GM12875 (cell line): ENCODE results near the gene PRLH.
"Not testable (repeated sequence)": the region's sequence is repeated elsewhere in the genome, so short reads cannot be mapped to it uniquely, and the experiment has no call there.

Source experiments
- H3K4me3 ChIP-seq: one replicate; pipeline ENCODE4 v1.5.1; 2011; ENCODE audit warnings: low read depth, low read length, control low read depth
- CTCF ChIP-seq: IDR thresholded peaks from 2 replicates; pipeline ENCODE4 v1.5.1; 2011; ENCODE audit warnings: low read depth, mild to moderate bottlenecking, control low read depth, inconsistent platforms, low read length, moderate library complexity, borderline replicate concordance; ENCODE audit not compliant: insufficient read depth

Gene PRLH

GRCh38 chr2:237591141-237591881, 24.9 kb downstream of the PRLH start:
- H3K4me3 ChIP-seq, result no peak overlapping the region

GRCh38 chr2:237592425-237592980, 26.1 kb downstream of the PRLH start:
- H3K4me3 ChIP-seq, result no peak overlapping the region
- TF ChIP-seq CTCF, result no peak

More at GRCh38 chr2:237591141-237591881, 24.9 kb downstream of the PRLH start:
- TF ChIP-seq CTCF, result no peak

- H3K4me3 ChIP-seq, result no peak overlapping the region
- no peak for TF ChIP-seq CTCF
Measured at GRCh38 chr2:237593036-237593435, 26.7 kb downstream of the PRLH start.

DNA sequence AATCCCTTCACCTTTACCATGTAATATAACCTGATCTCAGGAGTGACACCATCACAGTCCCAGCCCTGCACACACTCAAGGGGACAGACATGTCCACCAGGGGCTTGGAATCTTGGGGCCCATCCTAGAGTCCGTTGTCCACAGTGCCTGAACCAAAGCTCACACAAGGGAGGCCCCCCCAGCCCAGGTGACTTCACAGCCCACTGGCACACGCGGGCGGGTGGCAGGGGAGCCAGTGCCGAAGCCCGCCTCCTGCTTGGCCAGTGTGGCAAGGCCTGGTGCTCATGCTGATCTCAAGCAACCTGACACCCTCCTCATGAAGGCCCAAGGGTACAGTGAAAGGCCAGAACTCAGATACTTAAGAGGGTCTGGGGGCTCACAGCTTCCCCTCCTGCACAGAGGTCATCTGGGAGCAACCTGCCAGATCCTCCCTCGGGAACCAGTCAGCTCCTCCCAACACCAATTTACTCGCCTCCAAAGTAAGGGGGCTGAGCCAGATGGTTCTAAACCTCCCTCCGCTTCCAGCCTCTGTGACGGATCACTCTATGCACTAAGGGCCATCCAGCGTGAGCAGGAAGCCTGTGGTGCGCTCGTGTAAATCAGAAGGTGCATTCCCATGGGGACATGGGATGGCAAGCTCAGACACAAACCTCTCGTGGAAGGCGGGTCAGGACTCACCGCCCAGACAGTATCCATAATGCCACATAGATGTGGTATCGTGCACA, 27.4 kb downstream of the PRLH start:
- no peak for TF ChIP-seq CTCF
- H3K4me3 ChIP-seq, result no peak overlapping the region

DNA sequence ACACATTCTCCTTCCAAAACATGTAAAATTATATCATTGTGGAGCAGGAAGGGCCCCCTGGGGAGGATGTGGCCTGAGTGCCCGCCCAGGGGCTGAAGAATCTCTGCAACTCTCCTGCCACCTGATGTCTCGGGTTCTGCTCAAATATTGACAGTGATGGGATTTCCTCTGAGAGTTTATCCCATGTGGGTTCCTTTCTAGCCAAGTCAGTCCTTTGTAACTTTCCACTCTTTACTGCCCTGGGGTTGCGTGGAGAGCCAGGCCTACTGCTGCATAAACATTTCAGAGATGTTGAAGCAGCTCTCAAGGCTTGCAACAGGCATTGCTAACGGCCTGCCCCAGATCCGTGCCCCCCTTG, 28.1 kb downstream of the PRLH start:
- no peak overlapping the region for H3K4me3 ChIP-seq
- TF ChIP-seq CTCF, result no peak

DNA sequence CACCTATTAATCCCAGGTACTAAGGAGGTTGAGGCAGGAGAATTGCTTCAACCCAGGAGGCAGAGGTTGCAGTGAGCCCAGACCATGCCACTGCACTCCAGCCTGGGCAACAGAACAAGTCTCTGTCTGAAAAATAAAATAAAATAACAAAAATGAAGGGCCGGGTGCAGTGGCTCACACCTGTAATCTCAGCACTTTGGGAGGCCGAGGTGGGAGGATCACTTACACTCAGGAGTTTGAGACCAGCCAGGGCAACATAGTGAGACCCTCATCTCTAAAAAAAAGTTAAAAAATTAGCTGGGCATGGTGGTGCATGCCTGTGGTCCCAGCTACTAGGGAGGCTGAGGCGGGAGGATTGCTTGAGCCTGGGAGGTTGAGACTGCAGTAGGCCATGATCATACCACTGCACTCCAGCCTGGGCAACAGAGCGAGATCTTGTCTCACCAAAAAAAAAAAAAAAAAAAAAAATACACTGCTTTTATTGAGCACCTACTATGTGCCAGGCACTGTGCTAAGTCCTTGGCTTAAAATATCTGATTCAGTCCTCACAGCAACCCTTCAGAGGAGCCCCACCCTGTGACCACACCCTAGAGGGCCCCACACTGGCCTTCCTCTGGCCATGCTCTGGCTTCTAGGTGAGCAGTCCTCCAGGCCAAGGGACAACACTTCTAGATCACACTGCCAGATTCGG, 29.6 kb downstream of the PRLH start:
- H3K4me3 ChIP-seq, result not testable (repeated sequence)

DNA sequence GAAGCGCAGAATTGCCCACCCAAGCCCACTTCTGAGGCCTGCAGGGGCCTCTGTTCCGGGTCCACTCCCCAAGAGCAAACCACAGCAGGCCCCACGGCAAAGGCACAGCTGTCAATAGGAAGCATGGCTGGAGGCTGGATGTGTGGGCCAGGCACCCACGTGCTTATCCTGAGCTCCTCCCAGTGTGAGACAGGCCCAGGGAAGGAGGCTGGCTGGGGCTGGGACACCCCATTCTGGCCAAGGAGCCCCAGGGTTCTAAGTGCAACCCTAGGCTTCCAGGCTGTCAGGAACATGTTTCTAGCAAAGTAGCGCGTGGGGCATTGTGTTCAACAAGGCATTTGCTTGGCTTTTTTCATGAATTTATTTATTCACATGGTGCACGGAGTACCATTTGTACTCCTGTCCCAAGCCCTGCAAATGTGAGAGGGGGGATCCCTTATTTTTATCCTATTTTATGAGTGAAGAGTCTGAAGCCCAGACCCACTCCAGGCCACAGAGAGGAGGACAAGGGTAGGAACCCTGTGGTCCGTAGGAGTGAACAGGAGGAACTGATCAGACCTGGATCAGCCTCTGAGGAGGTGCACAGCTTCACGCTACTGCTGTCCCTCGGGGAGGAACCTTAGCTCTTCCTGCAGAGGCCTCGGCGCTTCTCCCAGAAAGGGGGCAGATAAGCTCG, 30.3 kb downstream of the PRLH start:
- no peak for TF ChIP-seq CTCF
- H3K4me3 ChIP-seq, result no peak overlapping the region
